T1000 (cell line): ENCODE measurements around the gene TMPRSS12.
"Not testable (repeated sequence)": the region's sequence is repeated elsewhere in the genome, so short reads cannot be mapped to it uniquely, and the experiment has no call there.

Experiments used
- DNase-seq: peaks from one replicate; lab custom pipeline; 2025; ENCODE audit warnings: mixed read lengths; lab: John Stamatoyannopoulos, UW

Gene TMPRSS12

GRCh38 chr12:50842637-50843493 lies at the start of gene TMPRSS12:
TMPRSS12 (plus strand) TSS chr12:50842926; CDS start chr12:50842965, 39 bp downstream.
- no peak for DNase-seq

GRCh38 chr12:50799908-50800307 lies 42.8 kb upstream of the TMPRSS12 start:
- no peak for DNase-seq

- no peak for DNase-seq
Observed at GRCh38 chr12:50803230-50803875, 39.4 kb upstream of the TMPRSS12 start.

- no peak for DNase-seq
Observed at GRCh38 chr12:50806176-50806575, 36.5 kb upstream of the TMPRSS12 start.

GRCh38 chr12:50809131-50809530 lies 33.6 kb upstream of the TMPRSS12 start:
- not testable (repeated sequence) for DNase-seq

- DNase-seq, result not testable (repeated sequence)
Observed at GRCh38 chr12:50814921-50815320, 27.8 kb upstream of the TMPRSS12 start.

- DNase-seq, result no peak
Observed at GRCh38 chr12:50820177-50820576, 22.5 kb upstream of the TMPRSS12 start.

- no peak for DNase-seq
Observed at GRCh38 chr12:50822082-50822481, 20.6 kb upstream of the TMPRSS12 start.

GRCh38 chr12:50823724-50824123 lies 19.0 kb upstream of the TMPRSS12 start:
- DNase-seq, result not testable (repeated sequence)

GRCh38 chr12:50824914-50825313 lies 17.8 kb upstream of the TMPRSS12 start:
- DNase-seq, result no peak

- DNase-seq, result no peak
Observed at GRCh38 chr12:50825372-50825838, 17.3 kb upstream of the TMPRSS12 start.

GRCh38 chr12:50828121-50828520 lies 14.6 kb upstream of the TMPRSS12 start:
- DNase-seq, result no peak

GRCh38 chr12:50828886-50829285 lies 13.8 kb upstream of the TMPRSS12 start:
- DNase-seq, result no peak

GRCh38 chr12:50833801-50834200 lies 8.9 kb upstream of the TMPRSS12 start:
- not testable (repeated sequence) for DNase-seq

GRCh38 chr12:50839042-50839441 lies 3.7 kb upstream of the TMPRSS12 start:
- DNase-seq, result no peak

- DNase-seq, result no peak
Observed at GRCh38 chr12:50840809-50841487, 1.8 kb upstream of the TMPRSS12 start.

GRCh38 chr12:50841716-50842531 lies 802 bp upstream of the TMPRSS12 start:
- DNase-seq, result no peak

- no peak for DNase-seq
Observed at GRCh38 chr12:50845021-50845647, 2.4 kb downstream of the TMPRSS12 start.

GRCh38 chr12:50848963-50849362 lies 6.2 kb downstream of the TMPRSS12 start:
- no peak for DNase-seq

GRCh38 chr12:50855218-50855617 lies 12.5 kb downstream of the TMPRSS12 start:
- DNase-seq, result not testable (repeated sequence)

- not testable (repeated sequence) for DNase-seq
Observed at GRCh38 chr12:50855679-50856078, 13.0 kb downstream of the TMPRSS12 start.
